Suppressor macrophage (primary cell): ENCODE results near the gene ANK3.
A peak's percentile ranks its signal among the peaks of the same experiment; 100 is the strongest.

Experiments
- DNase-seq, 4 experiments: peaks; one replicate each; pipeline ENCODE4 v3.0.0-alpha.2; 2020 to 2022

Gene ANK3

DNA sequence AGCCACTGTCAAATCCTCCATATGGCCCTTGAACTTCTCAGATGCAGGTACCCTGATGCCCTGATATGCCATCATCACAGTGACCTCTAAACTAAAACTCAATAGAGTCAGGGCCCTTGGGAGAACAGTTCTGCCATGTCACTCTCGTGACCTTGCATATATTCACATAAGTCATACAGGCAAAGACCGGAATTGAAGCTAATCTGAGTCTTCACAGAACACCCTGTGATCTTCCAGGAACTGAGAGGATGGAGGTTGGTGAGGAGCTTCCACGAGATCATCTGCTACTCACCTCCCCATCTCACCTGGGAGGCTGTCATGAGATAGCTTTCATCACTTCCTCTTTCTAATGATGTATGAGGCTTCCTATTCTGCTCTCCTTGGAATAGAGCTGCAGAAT is 254.7 kb downstream of the ANK3 start:
- DNase-seq = no peak

DNA sequence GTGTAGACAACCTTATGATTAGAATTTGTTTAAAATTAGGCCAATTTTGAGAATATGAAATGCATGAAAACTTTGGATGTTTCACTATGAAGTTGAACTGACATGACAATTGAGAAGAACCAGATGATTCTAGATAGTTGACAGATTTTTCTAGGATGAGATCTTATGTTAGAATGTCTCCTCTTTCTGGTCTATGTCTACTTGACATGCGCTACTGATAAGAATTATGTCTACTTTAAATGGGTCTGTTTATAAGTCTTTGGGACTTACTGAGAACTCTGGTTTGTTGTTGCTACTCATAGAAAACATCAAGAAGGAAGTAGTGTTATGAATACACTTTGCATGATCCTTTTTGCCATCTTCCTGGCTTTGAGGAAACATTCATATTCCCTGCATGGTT is 255.1 kb downstream of the ANK3 start:
- DNase-seq = no peak

DNA sequence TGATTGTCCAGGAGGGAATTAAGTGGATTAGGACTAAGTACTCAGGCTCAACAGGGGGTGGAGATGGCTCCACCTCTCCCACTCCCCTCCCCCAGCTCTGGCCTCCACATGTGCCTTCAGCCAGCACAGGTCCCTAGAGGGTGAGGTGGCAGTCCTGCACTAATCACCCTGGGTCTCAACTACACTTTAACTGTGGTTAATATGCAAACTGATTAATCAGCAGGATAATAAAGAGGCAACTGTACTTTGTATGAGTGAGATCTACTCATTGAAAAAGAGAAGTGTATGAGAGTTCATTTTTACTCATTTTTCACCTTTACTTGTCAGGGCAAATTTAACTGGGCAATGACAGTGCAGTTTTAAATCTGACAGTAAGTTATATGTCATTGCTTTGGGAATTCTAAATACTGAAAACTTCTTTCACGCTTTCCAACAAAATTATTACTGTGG is 259.5 kb downstream of the ANK3 start:
- DNase-seq = no peak

DNA sequence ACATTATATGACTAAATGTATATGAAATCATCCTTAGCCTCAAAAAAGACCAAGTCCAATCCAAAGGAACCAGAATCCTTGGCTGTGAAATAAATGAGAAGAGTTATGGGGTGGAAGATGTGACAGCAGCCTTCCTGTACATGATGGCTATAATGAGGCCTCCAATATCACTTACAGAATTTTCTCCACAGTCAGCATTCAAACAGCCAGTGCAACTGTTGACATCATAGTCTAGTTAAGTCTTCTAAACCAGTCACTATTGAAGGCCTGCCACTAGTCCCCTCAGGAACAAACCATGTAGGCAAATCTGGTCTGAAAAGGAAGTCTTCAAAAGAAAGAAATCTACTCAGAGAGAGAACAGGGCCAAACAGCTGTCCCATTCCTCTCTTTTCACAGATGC is 263.8 kb downstream of the ANK3 start:
- no peak for DNase-seq

DNA sequence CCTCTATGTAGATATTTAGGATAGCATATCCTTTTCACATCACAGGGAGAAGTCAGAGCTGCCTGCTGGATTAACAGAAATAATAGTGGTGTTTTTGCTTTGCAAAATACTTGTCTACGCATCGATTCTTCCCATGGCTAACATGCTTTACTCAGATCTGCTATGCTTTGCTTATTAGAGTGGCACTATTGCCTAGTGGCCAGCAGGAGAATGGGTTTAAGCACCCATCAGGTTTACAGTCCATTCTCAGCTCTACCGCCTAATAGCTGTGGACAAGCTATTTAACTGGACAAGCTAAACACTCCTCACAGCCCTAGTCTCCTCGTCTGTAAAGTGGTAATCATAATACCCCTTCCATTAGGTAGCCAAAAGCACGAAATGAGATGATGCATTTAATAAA is 265.1 kb downstream of the ANK3 start:
- no peak for DNase-seq

DNA sequence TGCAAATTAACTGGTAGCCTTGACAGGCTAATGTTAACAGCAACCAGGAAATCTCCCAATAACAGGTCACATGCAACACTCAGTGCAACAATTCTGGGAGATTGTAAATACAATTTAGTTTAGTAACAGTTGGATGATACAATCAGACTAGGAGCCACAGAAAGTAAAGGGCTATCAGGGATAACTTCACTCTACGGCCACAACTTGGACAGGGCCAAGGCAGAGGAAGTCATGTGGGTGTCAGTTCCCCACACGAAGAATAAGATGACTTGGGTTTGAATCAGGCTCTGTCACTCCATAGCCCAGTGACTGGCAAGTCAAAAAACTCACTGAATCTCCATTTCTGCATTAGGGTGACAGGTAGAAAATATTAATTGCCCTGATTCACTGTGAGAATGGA is 266.0 kb downstream of the ANK3 start:
- DNase-seq = peak in 3 of 4 experiments; percentile 20 to 30 (median 20)

DNA sequence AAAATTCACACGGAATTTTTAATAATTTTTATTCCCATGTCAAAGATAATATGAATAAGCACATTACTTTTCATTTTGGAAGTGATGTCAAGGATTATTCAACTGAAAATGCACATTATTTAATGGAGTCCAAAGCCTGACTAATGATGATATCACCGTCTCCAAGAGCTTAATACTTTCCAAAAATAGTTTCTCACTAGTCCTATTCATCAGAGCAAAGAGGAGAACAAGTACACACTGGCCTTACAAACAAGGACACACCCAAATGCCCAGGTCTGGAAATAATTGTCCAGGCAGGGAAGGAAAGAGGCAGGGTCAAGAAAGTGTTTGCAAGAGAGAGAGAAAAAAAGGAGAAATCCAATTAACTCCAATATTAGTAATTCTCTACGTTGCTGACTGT is 266.5 kb downstream of the ANK3 start:
- DNase-seq = no peak

DNA sequence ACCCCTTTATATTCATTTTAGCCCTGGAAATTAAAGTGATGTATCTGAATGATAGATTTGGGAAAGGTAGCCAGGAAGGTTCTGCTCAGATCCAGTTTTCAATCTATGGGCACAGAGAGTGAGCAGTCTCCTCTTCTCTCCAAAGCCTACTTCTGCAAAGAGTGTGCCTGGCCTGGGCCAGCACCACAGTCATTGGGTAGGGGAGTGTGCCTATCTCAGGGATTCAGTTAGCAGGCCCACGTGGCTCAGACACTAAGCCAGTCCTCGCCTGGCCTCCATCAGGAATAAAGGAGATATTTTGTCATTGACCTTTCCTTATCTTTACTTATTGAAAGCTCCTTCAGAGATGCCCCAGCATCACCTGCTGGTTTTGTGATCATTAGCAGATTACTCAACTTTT is 267.5 kb downstream of the ANK3 start:
- DNase-seq = no peak

DNA sequence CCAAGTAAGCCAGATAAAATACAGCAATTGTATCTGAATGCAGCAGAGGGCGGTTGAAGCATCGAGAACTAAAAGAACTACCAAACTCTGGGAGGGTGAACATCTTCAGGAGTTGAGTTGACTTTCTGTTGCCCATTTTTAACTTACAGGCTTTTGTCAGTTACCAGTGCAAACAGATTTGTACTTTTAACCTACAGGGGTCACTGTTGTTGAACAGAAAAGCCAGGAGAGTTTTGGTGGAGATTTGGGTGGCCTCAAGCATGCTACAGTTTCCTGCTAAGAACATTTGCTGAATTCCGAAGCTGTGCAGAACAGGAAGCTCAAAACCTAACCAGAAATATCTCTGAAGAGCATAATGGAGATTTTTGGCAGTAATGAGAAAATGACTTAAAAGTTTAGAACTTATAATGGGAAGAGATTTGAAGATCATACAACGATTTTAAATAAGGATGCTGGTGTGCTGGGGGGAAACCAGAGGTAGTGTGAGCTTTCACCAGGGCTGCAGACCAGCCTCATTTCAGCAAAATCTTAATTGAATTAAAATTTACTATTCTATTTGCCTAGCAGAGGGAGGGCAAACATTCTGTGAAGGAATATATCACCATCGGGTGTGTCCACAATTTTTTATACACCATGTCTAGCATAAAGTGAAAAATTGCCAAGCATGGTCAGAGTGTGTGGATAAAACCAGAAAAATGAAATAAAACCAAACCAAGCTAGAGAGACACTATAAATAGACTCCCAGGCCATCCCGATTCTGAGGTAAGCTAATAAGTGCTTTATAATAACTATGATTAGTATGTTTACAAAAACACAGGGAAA is 274.7 kb downstream of the ANK3 start:
- peak; percentile 38 to 63 (median 50) for DNase-seq

DNA sequence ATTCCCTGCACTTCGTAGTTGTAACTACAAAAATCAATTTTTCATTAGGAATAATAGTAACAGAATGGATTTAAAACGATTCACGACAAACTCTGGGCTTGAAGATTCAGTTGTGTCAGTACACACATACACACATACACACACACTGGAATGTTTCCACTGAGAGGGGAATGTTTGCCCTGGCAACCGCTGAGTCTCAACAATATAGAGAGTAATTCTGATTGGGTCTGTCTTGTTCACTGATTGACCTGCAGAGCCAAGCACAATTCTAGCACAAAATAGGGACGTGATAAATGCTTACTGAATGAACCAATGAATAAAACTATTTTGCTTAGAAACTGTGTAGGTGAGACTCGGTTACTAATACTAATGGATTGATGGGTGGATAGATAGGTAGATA is 278.9 kb downstream of the ANK3 start:
- DNase-seq = no peak

DNA sequence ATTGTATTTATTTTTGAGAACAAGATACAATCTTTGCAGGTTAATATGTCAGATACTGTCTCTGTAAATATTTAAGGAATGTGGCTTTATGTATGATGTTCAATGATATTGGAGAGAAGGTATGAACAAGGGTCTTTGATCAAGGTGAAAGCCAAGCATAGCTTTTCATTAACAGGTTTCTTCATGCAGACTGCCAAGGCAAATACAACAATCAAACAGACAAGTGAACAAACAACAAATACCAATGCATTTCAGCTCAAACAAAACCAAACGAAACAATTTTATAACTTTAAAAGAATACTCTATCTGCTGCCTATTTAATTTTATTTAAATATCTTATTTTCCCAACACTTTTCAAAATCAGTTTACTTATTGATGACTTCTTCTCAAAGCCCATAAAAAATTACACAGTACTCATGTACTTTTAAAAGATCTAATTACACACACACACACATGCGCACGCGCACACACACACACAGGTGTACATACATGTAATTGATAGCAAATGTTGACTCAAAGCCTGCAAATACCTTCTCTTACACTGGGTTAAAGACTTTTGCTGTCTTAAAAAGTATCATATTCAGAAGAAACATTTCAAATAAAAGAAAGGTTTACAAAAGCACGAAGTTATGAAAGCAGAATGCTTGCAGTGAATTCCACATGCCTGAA is 282.2 kb downstream of the ANK3 start:
- no peak for DNase-seq

DNA sequence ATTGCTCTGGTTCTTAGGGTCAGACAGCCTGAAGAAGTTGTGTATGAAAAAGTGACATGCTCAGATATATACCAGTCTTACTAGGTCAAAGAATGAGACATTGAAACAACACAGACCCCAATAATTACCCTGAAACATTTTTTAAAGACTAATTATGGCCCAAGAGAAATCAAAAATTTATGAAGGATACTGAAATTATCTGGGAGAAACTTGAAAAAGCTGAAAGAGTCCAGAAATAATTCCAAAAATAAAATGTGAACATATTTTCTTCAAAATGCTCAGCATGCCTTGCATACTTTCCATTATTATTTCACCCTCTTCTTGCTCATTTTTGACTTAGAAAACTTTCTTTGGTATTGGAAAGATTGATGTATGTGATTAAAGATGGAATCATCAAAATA is 284.4 kb downstream of the ANK3 start:
- no peak for DNase-seq

DNA sequence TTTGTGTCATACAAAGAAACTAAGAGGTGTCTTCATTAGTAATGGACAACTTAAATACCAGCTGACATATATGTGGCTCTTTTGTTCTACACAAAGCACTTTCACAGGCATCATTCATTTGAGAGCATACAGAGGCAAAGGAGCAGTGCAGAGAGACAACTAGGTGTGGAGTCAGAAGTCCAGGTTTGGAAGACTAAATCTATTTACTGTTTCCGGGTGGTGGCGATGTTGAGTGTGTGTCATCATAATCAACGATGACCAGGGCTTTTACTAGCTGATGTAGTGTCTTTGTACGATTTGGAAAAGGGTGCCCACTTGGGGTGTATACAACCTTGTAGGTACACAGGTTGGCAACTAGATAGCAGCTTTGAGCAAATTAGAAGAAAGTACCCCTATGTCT is 287.9 kb downstream of the ANK3 start:
- no peak for DNase-seq

DNA sequence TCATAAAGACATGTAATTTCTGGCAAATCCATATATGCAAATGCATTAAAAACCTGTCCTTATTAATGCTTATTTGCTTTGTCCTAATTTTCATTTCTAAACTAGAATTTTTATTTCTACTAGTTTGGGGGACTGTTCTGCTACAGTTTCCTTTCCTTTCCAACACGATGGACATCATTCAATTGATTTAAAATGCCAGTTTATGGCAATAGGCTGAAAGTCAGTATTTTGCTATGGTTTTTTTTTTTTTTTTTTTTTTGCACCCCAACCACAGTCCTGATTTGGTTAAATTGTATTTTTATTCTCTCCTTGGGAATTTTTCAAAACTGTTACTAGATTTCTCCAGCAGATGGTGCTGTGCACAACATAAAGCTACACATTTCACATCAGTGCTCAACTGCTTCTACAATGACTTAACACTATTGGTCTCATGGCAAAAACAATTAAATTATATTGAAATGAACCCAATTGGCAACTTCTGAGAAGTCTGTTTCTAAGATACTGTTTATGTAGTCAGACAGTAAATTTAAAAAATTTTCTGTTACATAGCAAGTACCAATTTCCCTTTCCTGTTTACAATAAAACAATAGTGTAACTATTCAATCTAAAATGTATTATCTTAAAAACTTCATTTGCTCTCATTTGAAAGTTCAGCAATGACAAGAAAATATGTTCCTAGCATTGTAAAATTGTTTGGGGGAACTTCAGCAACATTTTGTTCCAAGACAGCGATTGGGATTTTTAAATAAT is 289.5 kb downstream of the ANK3 start:
- DNase-seq = peak; percentile 24 to 70 (median 55)

DNA sequence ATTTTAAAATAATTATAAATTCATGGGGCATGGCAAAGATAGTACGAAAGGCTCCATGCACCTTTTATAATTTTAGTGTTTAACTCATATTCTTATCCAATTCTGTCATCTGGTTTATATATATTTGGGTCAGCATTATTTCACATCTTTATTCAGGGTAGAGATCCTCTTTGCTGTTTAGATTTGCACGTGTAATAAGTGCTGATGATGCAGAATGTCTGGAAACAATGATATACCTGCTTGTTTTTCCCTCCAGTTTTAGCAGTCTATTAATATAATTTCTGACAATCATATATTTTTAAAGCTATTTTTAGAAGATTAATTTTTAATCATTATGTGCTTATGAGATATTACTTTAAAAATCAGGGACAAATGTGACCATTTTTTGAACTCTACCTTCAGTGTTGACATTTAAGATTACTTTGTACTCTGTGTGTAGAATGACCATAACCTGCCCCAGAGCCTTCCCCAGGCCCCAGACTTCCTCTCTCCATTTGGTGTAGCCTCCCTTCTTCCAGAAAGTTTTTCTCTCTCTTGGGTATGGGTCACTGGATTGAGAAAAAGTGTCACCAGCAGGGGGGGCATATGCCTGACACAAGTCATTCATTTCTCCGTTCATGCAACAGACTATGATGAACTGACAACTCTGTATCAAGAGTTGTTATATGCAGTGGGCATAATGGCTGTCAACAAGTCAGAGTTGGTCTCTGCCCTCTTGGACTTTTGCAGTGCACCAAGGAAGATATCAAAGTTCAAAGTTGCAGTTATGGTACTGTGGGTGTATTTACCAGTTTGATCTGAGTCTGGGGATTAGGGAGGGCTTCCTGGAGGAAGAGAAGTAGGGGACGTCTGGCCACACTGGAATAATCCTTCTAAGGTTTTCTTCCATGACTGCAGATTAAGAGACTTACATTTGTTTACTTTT is 290.7 kb downstream of the ANK3 start:
- peak; percentile 10 to 37 (median 24) for DNase-seq

DNA sequence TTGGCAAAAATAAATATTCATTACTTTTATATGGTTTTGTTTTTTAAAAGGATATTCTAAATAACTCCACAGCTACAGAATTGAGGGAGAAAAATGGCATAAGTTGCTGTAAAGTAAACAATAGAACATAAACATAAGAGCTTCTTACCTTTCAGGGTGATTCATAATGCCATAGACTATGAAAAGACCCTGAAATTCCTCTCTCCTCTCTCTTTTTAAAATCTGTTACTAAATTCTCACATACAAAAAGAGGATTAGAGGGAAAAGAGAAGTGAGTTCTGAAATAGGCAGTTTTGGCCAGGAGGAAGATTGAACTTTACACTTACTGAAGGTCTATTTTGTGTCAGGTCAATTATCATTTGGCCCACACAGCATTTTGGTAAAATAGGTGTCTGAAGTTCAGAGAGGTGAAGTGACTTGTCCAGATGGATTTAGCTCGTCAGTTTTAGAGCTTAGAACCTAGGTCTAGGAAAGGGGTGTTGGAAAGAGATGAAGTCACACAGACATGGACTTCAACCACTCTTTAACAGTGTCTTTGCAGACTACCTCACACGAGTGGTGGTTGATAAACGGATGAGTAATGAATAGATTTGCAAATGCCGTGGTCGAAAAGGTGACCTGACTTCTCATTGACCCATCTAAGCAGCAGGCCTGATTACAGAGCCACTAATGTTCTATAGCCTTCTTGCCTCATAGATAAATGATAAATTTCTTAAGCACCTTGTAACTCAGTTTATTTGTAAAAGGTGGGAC is 292.7 kb downstream of the ANK3 start:
- no peak for DNase-seq

DNA sequence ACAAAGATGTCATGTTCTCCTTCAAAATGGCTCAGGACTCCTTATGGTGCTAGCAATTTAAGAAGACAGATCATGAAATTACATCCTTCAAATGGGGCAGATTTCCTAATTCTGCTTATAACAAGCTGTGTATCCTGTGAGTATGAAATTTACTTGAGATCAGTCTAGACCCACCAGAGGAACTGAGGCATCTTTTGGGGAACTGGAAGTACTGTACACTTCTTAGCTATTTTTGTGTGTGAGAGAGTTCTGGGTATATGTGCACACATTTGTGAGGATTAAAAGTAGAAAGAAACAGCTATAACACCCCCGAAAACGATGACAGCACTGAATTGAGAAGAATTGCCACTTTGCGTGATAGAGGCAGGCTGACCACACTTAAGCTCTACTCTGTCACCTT is 296.4 kb downstream of the ANK3 start:
- peak in 2 of 4 experiments; percentile 12 to 23 for DNase-seq

DNA sequence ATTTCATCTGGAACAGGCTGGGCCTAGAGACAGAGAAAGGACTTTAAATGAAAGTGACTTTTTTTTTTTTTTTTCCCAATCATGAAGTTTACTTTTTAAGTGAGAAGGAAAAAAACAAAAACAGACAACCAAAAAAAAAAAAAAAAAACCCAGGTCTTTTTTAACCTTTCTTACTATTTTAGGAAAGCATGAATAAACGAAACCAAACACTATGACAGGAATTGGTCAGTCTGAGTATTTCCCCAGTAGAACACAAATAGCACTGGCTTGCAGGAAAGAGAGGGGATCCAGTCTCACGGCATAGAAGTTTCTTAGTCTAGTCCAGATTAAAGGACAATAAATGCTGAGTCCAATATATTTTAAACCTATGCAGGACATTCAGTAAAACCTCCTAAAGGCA is 302.8 kb downstream of the ANK3 start:
- no peak for DNase-seq

DNA sequence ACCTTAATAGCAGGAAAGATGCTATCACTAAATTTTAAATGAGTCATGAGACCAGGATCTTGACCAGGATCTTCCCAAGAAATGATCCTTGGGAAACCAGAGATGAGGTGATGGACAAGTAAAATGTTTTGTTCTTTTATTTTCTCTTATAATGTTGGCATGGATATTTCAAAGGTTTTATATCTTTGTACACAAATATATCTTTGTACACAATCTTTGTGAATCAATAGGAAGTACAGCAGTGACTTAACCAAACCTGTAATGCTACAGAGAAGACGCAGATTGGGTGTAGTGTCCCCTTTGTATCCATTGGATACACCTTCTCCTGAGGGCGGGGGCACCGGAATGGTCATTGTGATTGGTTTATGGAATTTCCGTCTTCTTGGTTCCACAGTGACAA is 303.3 kb downstream of the ANK3 start:
- DNase-seq = no peak

DNA sequence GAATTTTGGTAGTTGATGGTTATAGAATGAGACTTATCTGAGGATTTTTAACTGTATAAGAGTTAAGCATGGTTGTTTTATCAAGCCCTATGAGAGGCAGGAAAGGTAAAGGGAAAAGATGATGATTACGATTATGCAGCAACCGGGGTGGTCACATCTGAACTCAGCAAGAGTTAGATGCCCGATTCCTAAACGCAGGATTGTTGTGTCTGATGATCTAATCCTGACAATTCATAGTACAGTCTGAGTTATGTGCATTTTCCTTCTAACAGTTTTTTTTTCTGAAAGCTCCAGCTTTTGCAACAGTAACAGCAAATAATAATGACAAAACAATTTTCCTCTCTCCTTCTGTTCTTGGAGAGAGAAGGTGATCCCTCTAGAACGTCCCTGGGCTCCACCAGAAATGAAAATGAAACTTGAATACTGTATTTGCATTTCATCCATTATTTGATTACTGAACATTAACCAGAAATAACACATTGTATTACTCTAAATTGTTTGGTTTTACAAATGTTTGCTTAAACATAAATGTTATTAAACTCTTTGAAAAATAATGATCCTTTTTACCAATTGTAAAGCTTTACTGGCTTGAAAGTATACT is 306.8 kb downstream of the ANK3 start:
- no peak for DNase-seq

DNA sequence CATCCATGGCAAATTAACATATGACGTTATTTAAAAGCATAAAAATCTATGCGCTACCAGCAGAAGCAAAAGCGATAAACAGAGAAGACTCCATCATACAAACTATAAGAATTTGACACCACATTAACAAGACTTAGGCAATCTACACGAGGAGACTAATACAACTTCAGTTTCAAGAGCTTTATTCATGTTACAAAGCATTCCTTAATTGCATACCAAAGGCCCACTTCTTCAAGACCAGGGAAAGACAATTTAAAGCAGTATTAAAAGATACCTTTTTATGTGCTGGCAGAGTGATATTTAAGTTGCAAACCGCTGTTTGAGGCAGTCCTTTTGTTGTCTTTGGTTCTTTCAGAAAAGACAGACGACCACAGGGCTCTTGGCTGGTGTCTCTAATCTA is 307.3 kb downstream of the ANK3 start:
- no peak for DNase-seq
